ENCODE measurements around the gene CTBP2.
"Not testable (repeated sequence)": the region's sequence is repeated elsewhere in the genome, so short reads cannot be mapped to it uniquely, and the experiment has no call there.

The CTBP2 gene

DNA sequence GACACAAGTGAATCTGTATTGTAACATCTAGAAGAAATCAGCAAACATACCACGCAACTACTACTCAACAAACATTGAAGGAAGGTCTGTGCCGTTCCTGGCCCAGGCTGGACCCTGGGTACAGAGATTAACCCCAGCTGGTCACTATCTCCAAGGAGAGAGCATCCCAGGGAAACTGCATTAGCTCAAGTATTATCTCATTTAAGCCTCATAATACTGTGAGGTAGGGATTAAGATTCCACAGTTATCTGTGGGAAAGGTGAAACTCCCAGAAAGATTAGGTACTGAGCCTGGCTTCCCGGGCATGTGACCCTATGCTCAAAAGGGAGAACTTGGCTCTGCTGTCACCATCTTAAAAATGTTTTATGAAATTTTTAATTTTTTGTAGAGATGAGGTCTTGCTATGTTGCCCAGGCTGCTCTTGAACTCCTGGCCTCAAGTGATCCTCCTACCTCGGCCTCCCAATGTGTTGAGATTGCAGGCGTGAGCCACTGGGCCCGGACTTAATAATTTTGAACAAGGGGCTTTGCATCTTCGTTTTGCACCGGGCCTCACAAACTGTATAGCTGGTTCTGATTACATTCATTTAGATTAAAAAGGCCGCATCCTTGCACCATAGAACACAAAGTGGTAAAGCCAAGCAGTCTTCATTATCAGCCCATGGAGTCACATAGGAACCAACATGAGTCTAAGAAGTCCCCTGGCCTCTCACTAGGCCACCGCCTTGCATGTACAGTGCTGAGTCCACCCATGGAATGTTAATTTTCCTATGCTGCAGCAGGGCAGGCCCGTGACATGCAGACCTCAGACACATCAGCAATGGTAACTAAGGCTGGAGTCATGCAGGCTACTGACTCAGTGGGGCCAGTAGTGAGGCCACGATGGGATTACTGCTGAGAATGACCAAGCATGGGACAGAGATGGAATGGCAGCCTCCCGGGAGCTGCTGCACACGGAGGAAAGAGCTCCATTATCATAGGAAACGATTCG lies 5.5 kb upstream of the CTBP2 start:
- TF ChIP-seq, protein P1, sequence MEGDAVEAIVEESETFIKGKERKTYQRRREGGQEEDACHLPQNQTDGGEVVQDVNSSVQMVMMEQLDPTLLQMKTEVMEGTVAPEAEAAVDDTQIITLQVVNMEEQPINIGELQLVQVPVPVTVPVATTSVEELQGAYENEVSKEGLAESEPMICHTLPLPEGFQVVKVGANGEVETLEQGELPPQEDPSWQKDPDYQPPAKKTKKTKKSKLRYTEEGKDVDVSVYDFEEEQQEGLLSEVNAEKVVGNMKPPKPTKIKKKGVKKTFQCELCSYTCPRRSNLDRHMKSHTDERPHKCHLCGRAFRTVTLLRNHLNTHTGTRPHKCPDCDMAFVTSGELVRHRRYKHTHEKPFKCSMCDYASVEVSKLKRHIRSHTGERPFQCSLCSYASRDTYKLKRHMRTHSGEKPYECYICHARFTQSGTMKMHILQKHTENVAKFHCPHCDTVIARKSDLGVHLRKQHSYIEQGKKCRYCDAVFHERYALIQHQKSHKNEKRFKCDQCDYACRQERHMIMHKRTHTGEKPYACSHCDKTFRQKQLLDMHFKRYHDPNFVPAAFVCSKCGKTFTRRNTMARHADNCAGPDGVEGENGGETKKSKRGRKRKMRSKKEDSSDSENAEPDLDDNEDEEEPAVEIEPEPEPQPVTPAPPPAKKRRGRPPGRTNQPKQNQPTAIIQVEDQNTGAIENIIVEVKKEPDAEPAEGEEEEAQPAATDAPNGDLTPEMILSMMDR (IDR thresholded peaks at IDR 0.05; ENCODE audit: insufficient read depth, low read length, missing control alignments), result no peak
- ChIA-PET POLR2A (no interaction called here), CTCF (no interaction called here)
- H3K4me3 ChIP-seq (ENCODE audit: low read depth, low read length), result no peak overlapping the region
- no peak for DNase-seq (ENCODE audit: low read depth, low spot score)

DNA sequence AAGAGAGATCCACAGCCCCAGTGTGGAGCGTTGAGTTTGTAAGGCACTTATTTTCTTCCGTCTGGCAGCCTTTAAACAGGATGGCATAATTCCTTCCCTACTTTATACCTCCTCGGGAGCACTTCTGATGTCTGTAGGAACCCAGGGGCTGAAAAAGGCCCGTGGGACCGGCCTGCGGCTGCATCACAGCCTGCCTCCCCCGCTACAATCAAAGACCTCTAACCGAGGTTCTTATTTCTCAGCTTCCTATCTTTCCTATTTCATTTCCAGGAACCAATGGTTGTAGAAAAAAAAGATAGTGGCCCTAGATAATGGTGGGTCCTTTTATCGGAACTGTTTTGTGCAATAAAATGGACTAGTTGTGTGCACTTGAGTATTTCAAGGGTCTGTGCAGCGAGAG lies 4.1 kb upstream of the CTBP2 start:
- CTCF ChIA-PET, result no interaction called here
- no peak for DNase-seq (ENCODE audit: low read depth, low spot score)
- POLR2A ChIA-PET, result no interaction called here
- TF ChIP-seq, protein P1 (IDR thresholded peaks at IDR 0.05; ENCODE audit: insufficient read depth, low read length, missing control alignments), result no peak
- no peak overlapping the region for H3K4me3 ChIP-seq (ENCODE audit: low read depth, low read length)

DNA sequence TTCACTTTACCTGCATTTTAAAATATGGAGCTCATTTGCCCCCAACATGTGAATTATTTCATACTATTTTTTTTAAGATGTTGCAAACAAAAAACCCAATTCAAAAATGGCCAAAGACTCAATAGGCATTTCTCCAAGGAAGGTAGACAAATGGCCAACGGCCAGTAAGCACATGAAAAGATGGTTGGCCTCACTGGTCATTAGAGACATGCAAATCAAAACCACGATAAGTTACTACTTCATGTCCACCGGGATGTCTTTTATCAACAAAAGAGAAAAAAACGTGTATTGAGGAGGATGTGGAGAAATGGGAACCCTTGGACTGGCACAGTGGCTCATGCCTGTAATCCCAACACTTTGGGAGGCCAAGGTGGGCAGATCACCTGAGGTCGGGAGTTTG lies 3.4 kb upstream of the CTBP2 start:
- TF ChIP-seq, protein P1 (IDR thresholded peaks at IDR 0.05; ENCODE audit: insufficient read depth, low read length, missing control alignments), result no peak
- no peak for DNase-seq (ENCODE audit: low read depth, low spot score)
- POLR2A ChIA-PET, result no interaction called here

DNA sequence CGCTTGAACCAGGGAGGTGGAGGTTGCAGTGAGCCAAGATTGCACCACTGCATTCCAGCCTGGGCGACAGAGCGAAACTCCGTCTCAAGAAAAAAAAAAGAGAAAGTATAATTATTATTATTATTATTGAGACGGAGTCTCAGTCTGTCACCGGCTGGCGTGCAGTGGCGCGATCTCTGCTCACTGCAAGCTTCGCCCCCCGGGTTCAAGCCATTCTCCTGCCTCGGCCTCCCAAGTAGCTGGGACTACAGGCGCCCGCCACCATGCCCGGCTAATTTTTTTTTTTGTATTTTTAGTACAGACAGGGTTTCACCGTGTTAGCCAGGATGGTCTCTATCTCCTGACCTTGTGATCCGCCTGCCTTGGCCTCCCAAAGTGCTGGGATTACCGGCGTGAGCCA lies 2.9 kb upstream of the CTBP2 start:
- DNase-seq (ENCODE audit: low read depth, low spot score); POLR2A ChIA-PET; CTCF ChIA-PET; H3K4me3 ChIP-seq (ENCODE audit: low read depth, low read length): not testable (repeated sequence)

More for the DNA sequence above, 3.4 kb upstream of the CTBP2 start:
- CTCF ChIA-PET, result no interaction called here
- no peak overlapping the region for H3K4me3 ChIP-seq (ENCODE audit: low read depth, low read length)

DNA sequence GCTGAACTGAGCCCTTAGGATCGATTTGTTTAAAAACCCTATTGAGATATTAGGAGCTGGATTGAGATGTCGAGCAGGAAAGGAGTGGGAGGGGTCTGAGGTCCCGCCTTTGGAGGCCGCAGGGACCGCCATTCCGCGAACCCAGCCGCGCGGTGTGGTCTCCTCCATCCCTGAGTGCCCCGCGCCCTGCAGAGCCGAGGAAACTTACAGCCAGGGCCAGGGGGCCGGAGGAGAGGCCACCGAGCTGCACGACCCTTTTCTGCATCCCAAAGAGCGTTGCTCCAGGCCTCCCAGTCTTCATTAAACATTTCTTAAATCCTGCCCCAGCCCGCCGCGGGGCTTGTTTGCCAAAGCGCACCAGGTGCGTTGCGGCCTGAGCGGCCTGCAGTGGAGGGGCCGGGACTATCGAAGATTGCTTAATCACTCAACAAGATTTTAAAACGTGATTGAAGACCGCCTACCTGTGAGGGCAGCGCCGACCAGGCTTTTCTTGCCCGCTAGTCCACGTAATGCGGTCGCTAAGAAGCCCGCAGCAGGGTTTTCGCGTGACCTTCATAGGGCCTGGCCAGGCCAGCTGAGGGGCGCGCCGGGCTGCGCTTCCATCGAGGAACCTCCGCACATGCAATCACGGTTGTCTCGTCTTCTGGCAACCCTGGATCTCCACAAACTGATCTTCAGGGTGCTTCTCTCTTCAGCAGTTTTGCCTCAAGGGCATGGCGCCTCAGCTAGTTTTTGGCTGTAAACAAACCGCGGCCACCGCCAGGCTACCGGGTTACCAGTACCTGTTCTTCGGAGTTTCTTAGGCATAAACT lies 2.0 kb upstream of the CTBP2 start:
- no peak for DNase-seq (ENCODE audit: low read depth, low spot score)
- TF ChIP-seq, protein P1 (IDR thresholded peaks at IDR 0.05; ENCODE audit: insufficient read depth, low read length, missing control alignments), result no peak
- ChIA-PET POLR2A (no interaction called here), CTCF (interaction anchor here (0.6 to 1.1 kb wide), 3 partner anchors 13 to 105 kb away, joined by 3 to 4 read pairs (median 3); no protein-coding TSS in a partner anchor)
- peak overlapping the region; percentile 72 for H3K4me3 ChIP-seq (ENCODE audit: low read depth, low read length)

DNA sequence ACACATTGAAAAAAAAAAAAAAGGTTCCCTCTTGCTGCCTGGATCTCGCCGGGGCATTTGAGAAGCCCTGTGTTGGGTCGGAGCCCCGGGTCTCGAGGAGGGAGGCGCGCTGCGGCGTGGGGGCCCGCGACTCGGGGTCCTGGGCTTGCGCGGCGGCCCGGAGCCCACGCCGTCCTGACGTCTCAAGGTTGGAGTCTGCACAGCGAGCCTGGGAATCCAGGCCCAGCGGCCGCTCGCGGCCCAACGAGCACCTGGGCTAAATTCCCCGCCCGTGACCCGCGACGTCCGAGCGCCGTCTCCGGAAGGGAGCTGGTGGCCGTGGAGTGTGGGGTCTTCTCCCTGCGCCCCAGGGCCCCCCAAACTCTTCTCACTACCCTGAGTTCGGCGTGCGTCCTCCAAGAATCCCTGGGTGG lies 1.4 kb upstream of the CTBP2 start:
- TF ChIP-seq, protein P1 (IDR thresholded peaks at IDR 0.05; ENCODE audit: insufficient read depth, low read length, missing control alignments), result no peak
- ChIA-PET CTCF (interaction anchor here (0.6 to 1.1 kb wide), 3 partner anchors 12 to 105 kb away, joined by 3 to 4 read pairs (median 3); no protein-coding TSS in a partner anchor), POLR2A (no interaction called here)
- DNase-seq (ENCODE audit: low read depth, low spot score), result no peak
- peak overlapping the region; percentile 72 for H3K4me3 ChIP-seq (ENCODE audit: low read depth, low read length)
